ENCODE data around the gene FOXP4.
A peak's percentile ranks its signal among the peaks of the same experiment; 100 is the strongest.

FOXP4 gene

DNA sequence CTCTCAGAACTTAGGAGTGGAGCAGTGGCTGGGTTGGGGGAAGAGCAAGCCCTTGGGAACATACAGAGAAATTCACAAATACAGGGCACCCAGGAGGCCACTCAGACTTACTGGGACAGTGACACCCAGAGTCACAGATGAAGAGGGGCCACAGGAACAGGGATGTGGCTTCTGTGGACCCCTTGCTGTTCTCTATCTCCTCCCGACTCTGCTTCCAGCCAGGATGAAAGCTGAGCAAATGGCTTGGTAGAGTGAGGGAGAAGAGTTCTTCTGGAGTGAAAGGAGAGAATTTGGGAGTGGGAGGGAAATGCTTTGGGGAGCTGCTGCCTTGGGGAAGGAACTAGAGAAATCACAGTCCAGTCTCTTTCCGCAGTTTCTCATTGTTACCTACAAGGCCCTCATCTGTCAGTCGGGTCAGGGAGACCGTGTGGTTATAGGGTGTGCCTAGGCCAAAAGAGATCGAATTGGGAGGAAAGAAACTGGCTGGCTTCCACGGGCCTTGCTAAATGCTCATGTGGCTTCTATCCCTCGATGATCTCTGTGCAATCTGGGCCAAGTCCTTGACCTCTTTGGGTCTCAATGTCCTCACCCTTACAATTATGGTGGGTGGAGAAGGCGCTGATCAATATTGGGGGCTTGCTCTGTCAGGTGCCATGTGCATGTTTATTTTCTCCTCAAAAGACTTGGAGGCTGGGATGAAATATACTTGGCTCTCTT, 17.0 kb downstream of the FOXP4 start:
- no peak for DNase-seq

DNA sequence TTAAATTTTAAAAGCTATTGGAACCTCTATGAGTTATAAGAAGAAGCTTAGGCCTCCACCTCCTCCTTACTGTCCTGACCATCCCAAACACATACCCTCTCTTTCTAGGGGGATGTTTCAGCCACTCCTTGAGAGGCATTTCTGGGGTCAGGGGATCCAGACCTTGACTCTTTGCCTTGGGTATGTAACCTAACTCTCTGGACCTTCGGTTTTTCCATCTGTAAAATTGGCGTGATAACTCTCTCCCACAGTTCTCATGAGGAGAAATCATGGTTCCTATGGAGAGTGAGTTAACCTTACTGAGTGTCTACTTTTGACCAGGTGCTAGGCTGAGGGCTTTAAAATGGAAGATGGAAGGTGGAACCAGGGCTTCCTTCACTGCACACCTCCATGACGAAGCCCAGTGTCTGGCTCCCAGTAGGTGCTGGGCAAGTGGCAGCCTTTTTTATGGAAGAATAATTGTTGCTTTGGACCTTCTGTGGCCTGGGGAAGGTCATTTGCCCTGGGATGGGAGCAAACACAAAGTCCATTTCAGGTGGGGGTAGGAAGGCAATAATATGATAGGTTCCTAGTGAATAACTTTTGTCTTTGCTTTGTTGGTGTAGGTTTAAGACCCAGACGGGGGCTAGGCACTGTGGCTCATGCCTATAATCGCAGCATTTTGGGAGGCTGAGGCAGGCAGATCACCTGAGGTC, 18.4 kb downstream of the FOXP4 start:
- no peak for DNase-seq

DNA sequence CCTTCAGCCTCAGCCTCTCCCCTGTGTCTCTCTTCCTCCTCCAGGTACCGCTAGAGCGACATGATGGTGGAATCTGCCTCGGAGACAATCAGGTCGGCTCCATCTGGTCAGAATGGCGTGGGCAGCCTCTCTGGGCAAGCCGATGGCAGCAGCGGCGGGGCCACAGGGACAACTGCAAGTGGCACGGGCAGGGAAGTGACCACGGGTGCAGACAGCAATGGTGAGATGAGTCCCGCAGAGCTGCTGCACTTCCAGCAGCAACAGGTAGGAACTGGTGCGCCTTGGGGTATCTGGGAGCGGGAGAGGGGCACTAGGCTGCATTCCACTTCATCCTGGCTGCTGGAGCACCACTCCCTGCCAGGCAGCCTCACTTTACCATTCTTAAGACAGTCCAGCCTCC, 19.5 kb downstream of the FOXP4 start:
- DNase-seq = no peak

DNA sequence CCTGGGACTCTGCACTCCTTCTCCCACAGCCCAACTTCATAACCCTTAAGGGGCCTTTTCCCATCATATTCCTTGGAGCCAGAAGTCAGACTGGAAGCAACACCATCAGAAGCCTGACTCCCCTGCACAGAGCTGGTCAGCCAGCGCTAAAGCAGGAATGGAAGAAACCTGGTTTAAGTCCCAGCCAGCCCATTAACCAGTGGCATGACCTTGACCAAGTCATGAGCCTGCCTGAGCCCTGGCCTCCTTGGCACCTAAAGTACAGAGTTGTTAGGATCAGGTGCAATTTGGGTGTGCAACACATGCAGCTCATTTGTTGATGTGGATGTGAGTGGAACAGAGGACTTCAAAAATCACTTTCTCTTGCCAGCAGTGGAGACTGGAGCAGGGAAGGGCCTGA, 20.8 kb downstream of the FOXP4 start:
- DNase-seq = no peak

DNA sequence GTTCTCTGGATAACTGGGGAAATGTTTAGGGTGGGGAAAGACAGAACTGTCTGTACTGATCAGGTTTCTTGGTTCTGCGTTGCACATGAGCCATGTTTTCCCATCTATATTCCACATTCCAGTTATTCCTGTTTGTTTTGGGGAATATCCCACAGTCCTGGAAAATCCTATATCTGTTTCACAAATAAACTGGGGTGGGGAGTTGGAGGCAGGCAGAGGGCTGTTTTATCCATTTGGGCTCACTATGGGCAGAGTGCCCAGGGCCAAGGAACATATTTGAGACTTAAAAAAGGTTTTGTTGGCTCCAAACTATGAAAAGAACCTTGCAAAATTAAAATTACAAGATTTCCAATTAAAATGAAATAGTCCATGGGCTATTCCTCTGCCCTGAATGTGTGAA, 21.5 kb downstream of the FOXP4 start:
- no peak for DNase-seq

DNA sequence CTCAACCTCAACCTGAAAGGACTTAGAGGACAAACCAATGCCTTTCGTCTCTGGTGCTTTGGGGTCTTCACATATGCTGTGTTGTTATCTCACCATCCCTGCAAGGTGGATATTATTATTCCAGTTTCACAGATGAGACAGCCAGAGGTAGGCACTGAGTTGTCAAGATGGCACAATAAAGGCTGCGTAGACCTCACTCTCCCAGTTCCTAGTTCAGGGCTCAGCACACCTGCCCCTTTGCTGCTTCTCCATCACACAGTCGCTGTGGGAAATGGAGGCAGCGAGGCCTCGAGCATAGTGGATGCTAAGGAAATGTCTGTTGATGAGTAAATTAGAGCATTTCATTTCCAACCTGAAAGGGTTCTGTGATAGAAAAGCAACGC, 22.0 kb downstream of the FOXP4 start:
- DNase-seq = no peak

DNA sequence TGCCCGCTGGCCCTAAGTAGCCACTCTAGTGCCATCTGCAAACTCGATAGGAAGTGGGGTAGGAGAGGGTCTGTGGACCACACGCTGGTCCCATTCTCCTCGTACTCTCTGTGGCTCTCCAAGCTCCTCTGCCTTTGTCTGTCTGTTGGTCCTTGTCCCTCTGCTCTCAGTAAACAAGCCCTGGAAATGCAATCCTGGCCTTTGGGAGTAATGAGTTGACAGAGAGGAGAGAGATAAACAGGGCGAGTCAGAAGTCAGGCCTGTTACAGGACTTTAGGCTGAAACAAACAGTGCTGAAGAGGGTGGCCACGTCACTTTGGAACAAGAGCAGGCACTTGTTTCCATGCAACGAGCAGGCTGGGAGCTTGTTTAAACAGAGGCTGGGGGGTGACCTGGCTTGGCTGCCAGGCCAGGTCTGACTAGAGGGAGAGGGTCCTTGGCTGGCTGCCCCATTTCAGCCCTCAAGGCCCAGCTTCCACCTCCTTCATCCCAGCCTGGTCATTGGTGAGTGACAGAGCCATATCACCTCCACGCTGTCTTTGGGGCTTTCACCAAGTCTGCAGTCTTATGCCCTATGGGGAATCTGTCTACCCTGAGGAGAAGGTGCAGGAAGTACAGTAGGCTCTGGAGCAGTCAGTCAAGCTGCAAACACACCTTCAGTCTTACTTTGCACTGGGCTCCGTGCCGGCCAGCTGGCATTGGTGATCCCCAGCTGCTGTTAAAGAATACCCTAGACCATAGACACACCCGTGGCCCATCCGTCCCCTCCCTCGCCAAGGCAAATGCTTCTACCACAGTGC, 22.6 kb downstream of the FOXP4 start:
- no peak for DNase-seq

DNA sequence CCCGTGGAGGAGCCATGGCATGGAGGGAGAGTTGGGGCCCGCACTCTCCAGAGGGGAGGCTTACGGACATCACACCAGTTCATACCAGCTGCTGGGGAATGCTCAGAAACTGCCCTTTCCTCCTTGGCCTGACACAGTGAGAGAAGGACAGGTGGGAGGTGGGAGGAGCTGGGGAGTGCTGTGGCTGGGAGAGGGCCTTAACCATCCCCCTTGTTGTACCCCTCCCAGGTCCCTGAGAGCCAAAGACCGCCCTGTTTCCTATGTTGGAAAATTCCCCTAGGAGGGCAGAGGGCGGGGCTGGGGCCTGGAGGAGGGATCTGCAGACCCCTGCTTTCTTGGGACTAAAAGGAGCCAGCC, 24.1 kb downstream of the FOXP4 start:
- DNase-seq = no peak

DNA sequence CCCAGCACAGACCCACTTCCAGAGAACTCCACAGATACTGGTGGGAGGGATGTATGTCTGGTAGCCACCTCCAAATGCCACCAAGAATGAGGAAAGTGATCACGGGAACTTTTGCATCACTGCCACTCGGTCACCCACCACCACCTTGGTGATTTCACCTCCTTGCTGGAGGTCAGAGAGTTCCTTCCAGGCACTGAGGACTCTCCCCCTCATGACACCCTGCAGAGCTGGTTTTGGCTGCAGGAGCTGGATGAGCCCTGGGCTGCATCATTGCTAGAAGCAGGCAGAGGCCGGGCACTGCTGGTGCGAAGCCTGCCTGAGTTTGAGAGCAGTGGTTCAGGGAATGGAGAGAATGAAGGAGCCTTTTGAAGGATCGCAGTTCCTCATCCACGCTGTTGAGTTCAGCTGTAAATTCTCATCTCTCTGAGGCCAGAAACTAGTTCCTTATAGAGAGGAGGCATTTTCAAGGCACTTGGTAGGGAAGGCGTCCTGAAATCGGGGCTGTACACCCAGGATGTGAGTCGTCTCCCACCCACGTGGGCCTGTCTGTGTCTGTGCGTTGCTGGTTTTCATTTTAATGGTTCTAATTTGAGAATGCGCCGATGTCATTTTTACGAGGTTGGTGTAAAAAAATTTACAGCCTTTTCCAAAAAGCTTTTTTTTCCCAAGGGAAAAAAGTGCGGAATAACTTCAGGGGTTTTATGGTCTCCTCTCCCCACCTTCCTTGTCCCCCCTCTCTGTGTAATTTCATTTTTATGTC, 25.0 kb downstream of the FOXP4 start:
- DNase-seq = no peak

DNA sequence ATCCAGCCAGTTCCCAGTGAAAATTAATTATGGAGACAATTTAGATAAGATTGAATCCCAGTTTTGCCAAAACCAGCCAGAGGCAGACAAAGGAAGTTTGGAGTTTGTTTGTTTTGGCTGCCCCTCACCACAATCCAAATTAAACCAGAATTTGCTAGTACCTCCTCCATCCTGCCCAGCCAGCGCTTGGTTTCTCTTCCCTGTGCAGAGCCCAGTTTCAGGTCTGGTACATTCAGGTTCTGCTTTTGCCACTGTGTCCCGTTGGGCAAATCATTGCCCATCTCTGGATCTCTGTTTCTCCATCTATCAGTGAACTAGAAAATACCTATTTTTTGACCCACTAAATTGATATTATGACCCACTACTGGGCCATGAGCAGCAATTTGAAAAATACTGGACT, 26.4 kb downstream of the FOXP4 start:
- DNase-seq = no peak

DNA sequence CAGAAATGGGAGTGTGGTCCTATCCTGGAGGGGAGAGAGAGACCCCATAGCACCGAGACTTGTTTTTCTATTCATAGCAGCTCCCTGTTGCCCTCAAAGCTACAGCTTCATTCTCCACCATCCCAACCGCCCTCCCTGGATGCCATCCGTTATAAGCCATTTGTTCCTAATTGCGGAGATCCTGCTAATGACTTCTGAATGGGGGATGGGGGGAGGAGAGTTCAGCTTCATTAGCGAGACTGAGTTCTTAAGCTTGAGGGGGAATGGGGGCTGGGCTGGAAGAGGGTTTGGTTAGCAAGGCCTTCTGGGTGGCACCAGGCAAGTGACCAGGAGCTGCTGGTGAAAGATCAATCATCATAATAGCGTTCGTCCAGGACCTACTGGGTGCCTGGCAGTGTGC, 27.1 kb downstream of the FOXP4 start:
- DNase-seq = no peak

DNA sequence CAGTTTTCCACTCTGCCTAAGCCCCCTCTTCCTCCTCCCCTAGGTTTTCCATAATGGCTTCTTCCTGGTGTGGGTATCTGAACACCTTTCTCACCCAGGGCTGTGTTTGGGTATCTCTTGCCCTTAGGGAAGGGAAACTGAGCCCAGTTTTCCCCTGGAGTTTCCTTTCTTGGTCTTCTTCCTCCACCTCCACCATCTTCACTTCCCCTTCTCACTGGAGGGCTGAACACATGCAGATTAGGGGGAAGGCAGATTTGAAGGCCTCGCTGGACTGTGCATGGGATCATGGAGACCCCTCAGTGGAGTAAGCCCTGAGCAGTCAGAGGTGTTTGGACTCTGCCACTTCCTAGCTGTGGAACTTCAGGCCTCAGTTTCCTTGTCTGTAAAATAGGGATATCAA, 27.8 kb downstream of the FOXP4 start:
- DNase-seq = no peak

DNA sequence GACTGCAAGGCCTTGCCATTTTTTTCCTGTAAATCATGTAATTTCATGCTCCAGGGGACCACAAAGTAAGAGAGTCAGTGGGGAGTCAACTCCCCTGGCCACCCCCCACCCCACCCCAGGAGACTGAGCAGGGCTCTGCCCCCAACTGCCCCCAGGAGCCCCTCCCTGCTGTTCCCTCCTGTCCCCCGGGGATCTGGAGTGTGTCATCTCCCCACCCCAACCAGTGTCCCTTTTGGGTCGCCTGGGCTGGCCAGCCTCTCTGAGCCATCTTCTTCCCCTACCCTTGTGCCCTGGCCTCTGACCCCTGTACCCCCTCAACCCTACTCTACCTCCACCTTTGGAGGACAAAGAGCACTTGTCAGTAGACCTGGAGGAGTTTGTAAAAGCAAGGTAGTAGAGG, 29.4 kb downstream of the FOXP4 start:
- no peak for DNase-seq

DNA sequence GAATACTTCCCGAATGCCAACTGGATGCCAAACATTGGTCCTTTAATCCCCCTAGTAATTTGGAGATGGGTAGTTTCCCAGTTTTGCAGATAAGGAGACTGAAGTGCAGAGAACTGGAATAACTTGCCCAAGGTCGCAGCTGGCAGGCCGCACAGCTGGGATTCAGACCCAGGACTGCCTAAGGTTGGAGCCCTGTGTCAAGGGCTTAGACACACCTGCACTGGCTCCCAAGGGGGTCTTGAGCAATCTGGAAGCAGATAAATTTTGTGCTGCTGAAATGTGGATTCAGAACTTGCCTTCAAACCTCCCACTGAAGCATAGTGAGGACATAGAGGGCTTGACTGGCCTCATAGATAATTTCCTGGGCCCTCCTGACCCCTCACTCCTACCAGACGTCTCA, 30.5 kb downstream of the FOXP4 start:
- DNase-seq = no peak

DNA sequence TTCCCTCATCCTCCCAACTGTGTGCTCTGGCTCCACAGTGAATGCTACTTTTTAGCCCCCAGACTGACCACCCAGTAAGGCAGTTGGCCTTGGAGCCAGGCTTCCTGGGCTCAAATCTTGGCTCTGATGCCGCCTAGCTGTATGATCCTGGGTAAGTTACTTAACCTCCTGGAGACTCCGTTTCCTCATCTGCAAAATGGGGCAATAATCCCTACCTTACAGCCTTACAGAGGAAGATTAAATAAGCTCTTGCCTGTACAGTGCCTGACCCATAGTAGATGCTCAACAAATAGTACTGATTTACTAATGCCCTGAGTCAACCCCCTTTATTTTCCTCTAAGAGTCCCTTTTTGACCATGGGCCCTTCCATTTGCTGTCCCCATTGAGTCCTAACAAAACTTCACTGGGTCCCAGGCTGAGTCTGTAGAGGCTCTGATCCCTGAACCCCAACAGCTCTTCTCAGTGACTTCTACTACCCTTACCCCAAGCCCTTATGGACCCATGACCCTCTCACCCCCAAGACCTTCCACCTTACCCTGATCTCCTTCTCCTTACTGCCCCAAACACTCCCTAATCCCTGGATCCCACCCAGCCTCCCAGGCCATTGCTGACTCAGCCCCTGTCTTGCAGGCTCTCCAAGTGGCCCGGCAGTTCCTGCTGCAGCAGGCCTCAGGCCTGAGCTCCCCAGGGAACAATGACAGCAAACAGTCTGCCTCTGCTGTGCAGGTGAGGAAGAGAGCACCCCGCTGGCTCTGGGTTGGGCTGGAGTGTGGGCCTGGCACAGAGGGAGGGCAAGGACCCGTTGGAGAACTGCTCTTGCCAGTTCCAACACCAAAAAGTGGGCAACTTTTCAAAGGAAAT, 31.4 kb downstream of the FOXP4 start:
- DNase-seq = no peak

DNA sequence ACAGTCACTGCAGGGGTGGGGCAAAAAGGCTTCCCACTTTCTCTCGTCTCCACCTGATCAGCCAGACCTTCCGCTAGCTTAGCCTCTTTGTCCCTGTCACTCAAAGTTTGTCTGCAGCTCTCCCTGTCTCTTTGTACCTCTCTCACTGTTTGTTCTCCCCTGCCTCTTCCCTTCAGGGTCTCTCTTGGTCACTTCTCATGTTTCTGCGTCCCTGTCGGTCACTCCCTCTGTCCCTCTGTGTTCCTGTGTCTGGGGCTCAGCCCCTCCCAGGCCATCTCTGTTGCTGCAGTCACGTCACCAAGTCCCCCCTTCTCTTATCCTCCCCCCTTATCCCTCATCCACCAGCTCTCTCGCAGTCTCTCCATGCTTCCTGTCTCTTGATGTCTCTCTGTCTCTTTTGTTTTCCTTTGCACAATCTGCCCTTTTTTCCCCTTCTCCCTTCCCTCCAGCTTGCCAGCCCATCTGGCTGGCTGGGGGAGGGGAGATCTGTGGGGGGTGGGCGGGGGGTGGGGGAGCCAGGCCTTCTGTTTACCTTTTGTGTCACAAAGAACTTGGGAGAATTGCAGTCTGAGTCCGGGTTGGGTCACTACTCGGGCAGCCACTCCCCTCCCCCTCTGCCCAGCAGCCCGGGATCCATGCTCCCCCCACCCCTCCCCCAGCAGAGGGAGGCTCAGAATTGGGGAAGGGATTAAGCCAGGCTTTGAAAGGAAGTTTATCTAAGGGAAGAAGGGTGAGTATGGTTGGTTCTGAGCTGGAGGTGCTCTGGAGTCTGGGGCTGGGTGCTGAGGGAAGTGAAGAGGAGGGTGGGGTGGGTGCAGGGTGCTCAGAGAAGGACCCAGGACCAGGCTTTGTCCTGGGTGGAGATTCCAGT, 32.3 kb downstream of the FOXP4 start:
- peak in 7 of 51 donors; percentile 9 to 40 (median 25) for DNase-seq

DNA sequence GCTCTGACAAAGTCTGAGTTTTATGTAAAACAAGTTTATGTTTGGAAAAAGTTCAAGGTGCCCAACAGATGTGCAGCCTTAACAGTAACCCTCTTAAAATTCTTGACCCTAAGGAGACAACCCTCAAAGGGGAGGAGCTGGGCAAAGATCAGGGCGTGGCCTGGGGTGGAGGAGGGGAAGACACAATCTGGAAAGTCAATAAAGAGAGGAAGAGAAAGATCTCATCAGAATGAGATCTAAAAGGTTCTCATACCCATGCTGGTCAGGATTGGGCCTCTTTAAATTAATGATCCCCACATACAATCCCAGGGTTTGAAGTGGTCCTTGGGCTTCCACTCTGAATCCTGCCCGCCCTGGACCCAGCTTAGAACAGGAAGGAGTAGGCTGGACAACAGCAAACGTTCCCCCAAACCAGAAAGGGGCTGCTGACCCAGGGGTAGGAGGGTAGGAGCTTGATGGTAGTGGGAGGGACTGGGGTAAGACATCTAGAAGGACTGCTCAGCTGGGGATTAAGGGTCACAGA, 33.0 kb downstream of the FOXP4 start:
- DNase-seq = no peak

DNA sequence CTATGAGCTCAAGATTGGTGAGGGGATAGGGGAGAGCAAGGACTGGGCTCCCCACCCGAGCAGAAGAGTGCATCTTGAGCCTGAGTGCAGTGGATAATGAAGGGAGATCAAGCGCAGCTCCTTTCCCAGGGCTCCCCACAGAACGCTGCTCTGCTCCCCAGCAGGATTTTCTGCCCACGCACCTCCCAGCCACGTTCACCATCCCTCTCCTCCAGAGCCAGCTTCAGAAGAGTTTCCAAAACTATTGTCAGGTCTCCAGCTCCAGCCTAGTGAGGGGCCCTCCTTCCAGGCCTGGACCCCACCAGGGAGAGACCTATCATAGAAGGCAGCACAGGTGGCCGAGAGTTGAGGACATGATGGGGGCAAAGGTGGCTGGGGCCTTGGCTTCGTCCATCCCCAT, 34.5 kb downstream of the FOXP4 start:
- no peak for DNase-seq

DNA sequence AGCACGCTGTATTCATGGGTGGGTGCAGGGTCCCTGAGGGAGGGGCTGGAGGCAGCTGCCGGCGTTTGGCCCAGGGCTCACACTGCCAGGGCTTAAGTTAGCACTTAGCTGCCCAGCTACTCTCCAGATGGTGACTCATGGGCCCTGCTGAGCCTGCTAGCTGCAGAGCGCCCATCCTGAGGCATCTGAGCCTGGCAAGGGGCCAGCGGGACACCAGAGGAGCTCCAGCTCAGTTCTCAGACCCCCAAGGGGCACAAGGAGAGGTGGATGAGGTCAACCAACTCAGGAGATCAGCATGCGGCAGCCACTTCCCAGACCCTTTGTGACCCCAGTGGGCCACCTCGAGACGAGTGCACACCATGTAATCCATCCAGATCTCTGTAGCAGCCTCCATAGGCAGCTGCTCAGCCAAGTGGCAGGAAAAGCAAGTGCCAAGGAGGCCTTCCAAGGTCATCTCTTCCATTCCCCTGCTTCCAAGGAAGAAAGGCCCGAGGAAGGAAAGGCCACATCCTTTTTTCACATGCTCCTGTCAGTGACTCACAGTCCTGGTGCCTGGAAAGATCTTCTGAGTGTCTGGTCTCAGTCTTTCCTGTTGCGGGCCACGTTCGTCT, 35.3 kb downstream of the FOXP4 start:
- DNase-seq = peak in 5 of 51 donors; percentile 7 to 32 (median 18)

All from hypothalamus (tissue), 51 donors.